ENCODE data around the gene TRAPPC11.

- no peak for TF ChIP-seq CTCF (IDR thresholded peaks at IDR 0.05)
- TF ChIP-seq POLR2A (IDR thresholded peaks at IDR 0.05) = no peak
Observed at GRCh38 chr4:183732296-183732695, 73.2 kb downstream of the TRAPPC11 start.
